Measurements from ENCODE around the gene ATF2.

Gene ATF2

DNA sequence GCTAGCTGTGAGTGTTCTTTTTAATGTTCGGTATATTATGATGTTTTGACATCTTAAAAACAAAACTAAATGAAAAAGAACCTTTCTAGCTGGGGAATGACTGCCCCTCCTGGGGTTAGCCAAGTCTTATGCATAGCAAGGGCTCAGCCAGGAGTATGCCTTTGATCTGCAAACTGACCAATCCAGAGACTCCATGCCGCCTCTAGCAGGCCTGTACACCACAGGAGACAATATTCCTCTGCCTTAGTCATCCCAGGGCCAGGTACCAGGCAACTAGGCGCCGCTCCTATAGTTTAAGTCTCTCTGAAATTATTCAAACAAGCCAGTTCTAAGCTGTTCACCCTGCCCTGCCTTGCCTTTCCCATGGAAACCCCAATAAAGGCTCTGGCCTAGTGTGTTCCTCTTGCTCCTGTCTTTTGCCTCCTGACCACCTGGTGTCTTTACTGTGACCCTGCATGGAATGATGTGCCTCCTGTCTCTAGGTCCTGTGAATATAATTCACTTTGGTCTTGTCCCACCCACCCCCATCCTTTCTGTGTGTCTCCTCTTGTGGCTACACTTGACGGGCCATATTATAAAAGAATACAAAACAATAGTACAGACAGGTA, 110.8 kb downstream of the ATF2 start:
- H3K27me3 Mint-ChIP-seq (ENCODE audit: low read depth) = no peaks in the 10 kb centered on the region
- no peaks in the 10 kb centered on the region for H3K4me1 Mint-ChIP-seq
- peaks cover 8% of the 10 kb centered on the region for H3K36me3 Mint-ChIP-seq (ENCODE audit: low read depth)
- H3K4me3 Mint-ChIP-seq = no peak overlapping the region
- H3K9me3 Mint-ChIP-seq = no peaks in the 10 kb centered on the region
- no peak overlapping the region for H3K27ac Mint-ChIP-seq
- TF ChIP-seq, protein P1, sequence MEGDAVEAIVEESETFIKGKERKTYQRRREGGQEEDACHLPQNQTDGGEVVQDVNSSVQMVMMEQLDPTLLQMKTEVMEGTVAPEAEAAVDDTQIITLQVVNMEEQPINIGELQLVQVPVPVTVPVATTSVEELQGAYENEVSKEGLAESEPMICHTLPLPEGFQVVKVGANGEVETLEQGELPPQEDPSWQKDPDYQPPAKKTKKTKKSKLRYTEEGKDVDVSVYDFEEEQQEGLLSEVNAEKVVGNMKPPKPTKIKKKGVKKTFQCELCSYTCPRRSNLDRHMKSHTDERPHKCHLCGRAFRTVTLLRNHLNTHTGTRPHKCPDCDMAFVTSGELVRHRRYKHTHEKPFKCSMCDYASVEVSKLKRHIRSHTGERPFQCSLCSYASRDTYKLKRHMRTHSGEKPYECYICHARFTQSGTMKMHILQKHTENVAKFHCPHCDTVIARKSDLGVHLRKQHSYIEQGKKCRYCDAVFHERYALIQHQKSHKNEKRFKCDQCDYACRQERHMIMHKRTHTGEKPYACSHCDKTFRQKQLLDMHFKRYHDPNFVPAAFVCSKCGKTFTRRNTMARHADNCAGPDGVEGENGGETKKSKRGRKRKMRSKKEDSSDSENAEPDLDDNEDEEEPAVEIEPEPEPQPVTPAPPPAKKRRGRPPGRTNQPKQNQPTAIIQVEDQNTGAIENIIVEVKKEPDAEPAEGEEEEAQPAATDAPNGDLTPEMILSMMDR (IDR thresholded peaks at IDR 0.05; ENCODE audit: unreplicated experiment in 3 of 3) = no peak

DNA sequence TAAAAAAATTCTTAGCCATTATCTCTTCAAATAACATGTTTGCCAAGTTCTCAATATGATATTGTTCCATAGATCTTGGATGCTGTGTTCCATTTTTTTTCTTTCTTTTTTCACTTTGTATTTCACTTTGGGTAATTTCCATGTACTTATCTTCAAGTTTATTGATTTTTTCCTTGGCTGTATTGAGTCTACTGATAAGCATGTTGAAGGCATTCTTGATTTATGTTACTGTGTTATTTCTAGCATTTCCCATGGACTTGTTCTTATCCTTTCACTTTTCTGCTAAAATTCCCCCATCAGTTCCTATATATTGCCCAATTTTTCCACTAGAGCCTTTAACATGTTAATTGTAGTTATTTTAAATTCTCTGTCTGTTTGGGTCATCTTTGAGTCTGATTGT, 112.0 kb downstream of the ATF2 start:
- Mint-ChIP-seq H3K36me3 (ENCODE audit: low read depth) (peaks cover 11% of the 10 kb centered on the region), H3K27ac (no peak overlapping the region), H3K4me3 (no peak overlapping the region), H3K9me3 (no peaks in the 10 kb centered on the region), H3K27me3 (ENCODE audit: low read depth) (no peaks in the 10 kb centered on the region), H3K4me1 (no peaks in the 10 kb centered on the region)
- TF ChIP-seq, protein P1 (IDR thresholded peaks at IDR 0.05; ENCODE audit: unreplicated experiment in 3 of 3) = no peak

DNA sequence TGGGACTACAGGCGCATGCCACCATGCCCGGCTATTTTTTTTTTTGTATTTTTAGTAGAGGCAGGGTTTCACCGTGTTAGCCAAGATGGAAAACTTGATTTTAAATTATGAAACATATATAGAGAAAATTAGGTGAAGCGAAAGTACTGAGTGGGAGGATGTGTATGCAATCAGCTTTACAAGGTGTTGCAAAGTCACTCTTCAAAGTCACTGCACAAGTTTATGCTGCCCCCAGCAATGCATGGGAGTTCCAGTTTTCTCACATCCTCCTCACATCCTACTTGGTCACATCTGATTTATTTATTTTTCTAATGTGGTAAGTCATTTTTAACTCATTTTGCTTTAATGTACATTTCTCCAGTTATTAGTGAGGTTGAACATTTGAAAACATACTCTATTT, 113.7 kb downstream of the ATF2 start:
- no peak overlapping the region for H3K27ac Mint-ChIP-seq
- H3K27me3 Mint-ChIP-seq (ENCODE audit: low read depth) = no peaks in the 10 kb centered on the region
- no peak overlapping the region for H3K4me3 Mint-ChIP-seq
- no peaks in the 10 kb centered on the region for H3K4me1 Mint-ChIP-seq
- no peaks in the 10 kb centered on the region for H3K9me3 Mint-ChIP-seq
- TF ChIP-seq, protein P1 (IDR thresholded peaks at IDR 0.05; ENCODE audit: unreplicated experiment in 3 of 3) = no peak
- peaks cover 11% of the 10 kb centered on the region for H3K36me3 Mint-ChIP-seq (ENCODE audit: low read depth)

DNA sequence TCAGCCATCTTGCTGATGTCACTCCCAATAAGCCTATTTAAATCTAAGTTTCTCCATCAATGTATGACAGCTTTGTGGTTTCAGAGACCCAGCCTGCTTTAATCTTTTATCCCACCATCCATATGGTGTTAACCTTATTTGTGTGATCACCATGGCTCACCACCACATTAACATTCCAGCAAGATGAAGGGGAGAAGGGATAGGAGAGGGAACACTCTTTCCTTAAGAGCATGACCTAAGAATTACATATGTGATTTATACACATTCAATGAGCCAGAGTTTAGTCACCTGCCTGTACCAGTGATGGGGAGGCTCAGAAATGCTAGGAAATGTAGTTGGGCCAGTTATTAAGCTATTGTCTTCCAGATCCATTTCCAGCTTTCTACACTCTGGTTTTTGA, 118.3 kb downstream of the ATF2 start:
- H3K27me3 Mint-ChIP-seq (ENCODE audit: low read depth) = peaks cover 3% of the 10 kb centered on the region
- H3K4me1 Mint-ChIP-seq = no peaks in the 10 kb centered on the region
- peaks cover 4% of the 10 kb centered on the region for H3K36me3 Mint-ChIP-seq (ENCODE audit: low read depth)
- H3K9me3 Mint-ChIP-seq = peaks cover 6% of the 10 kb centered on the region
- no peak overlapping the region for H3K4me3 Mint-ChIP-seq
- TF ChIP-seq, protein P1 (IDR thresholded peaks at IDR 0.05; ENCODE audit: unreplicated experiment in 3 of 3) = no peak
- H3K27ac Mint-ChIP-seq = no peak overlapping the region

DNA sequence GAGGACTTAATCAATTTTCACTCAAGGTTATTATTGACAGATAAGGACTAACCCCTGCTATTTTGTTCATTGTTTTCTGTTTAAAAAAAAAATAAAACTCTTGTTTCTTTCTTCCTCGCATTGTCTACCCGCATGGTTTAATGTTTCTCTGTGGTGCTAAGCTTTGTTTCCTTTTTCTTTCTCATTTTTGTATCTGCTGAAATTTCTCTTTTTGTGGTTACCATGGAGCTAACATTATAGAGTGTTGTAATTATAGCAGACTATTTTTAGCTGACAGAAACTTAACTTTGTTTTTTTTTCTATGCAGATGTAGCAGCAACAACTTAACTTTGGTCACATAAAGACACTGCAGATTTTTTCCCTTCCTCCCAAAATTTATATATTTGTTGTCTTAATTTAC, 119.7 kb downstream of the ATF2 start:
- Mint-ChIP-seq H3K36me3 (ENCODE audit: low read depth) (peaks cover 4% of the 10 kb centered on the region), H3K4me1 (no peaks in the 10 kb centered on the region), H3K4me3 (no peak overlapping the region), H3K9me3 (peaks cover 10% of the 10 kb centered on the region), H3K27ac (no peak overlapping the region), H3K27me3 (ENCODE audit: low read depth) (peaks cover 3% of the 10 kb centered on the region)
- TF ChIP-seq, protein P1 (IDR thresholded peaks at IDR 0.05; ENCODE audit: unreplicated experiment in 3 of 3) = no peak

DNA sequence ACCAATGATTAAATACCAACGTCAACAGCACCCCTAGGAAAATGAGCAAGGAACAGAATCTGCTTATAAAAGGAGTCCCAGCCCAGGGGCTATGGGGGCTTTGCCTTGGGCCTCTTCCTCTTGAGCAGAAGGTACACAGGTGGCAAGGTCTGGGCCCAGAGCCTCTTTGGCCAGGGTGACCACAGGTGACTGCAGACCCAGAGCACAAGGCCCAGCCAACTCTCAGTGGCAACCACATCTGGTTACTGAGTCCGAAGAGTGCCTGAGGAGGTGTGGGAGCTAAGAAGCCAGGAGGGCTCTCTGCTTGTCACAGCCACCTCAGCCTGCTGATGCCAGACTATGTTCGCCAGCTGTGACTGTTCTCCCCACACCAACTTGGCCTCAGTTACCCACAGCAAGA, 128.5 kb downstream of the ATF2 start:
- TF ChIP-seq, protein P1 (IDR thresholded peaks at IDR 0.05; ENCODE audit: unreplicated experiment in 3 of 3) = no peak
- H3K27ac Mint-ChIP-seq = no peak overlapping the region
- H3K4me3 Mint-ChIP-seq = no peak overlapping the region
- H3K9me3 Mint-ChIP-seq = peaks cover 5% of the 10 kb centered on the region
- no peaks in the 10 kb centered on the region for H3K36me3 Mint-ChIP-seq (ENCODE audit: low read depth)
- no peaks in the 10 kb centered on the region for H3K27me3 Mint-ChIP-seq (ENCODE audit: low read depth)
- H3K4me1 Mint-ChIP-seq = no peaks in the 10 kb centered on the region

Measured in nephron (organoid).